SH-SY5Y (cell line): Measurements from ENCODE around the gene CHRDL2.

ENCODE experiments used
- GATA2 ChIP-seq: IDR thresholded peaks from 2 replicates; pipeline ENCODE4 v1.6.1; 2011; ENCODE audit warnings: mild to moderate bottlenecking, low read depth, low read length
- GATA3 ChIP-seq: IDR thresholded peaks from 2 replicates; pipeline ENCODE4 v1.6.1; 2011; ENCODE audit warnings: low read depth, mild to moderate bottlenecking, low read length, moderate library complexity

CHRDL2 gene

DNA sequence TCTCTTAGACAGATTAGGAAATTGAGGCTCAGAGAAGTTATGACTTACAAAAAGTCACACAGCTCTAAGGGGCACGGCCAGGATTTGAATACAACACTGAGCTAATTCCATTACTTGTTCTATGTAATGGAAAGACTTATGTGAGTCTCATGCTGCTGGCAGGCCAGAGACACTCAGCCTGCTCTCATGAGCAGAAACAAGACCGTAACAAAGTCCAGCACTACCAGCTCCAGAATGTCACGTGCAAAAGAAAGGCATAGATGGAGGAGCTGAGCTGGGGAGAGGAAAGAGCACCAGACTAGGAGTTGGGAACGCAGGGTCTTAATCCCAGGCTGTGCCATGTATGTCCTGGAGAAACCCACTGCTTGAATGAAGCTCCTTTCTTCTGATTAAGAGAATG, 1.8 kb downstream of the CHRDL2 start:
- TF ChIP-seq GATA2, result no peak
- TF ChIP-seq GATA3, result no peak

- TF ChIP-seq GATA3, result no peak
- no peak for TF ChIP-seq GATA2
Observed at GRCh38 chr11:74726547-74727182, 4.6 kb downstream of the CHRDL2 start.

DNA sequence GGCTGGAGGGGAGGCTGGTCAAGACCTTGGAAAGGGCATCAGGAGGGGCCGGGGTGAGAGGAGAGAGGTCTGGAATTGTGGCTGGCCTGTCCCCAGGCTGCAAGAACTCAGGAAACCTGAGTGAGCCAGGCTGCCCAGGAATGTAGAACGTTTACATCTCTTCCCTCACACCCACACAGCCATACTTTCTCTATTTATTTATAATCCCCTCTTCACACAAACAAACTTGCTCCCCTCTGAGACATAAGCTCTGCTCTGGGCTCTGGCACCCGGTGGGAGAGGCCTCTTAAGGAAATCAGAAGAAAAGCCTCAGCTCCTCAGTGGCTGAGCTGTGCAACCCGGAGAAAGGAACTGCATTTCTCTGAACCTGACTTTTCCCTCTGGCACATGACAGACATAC, 5.5 kb downstream of the CHRDL2 start:
- TF ChIP-seq GATA2, result no peak
- TF ChIP-seq GATA3, result no peak

DNA sequence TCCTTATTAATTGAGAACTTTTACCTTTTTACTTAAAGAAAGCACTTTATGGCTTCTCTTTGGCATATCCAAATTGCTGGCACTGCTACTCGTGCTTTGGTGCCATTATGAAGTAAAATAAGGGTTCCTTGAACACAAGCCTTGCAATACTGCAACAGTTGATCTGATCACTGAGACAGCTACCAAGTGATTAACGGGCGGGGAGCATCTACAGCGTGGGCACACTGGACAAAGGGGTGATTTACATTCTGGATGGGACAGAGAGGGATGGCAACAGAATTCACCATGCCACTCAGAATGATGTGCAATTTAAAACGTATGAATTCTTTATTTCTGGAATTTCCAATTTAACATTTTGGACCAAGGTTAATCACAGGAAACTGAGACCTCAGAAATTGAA, 7.7 kb downstream of the CHRDL2 start:
- TF ChIP-seq GATA2 (no peak), GATA3 (no peak)

DNA sequence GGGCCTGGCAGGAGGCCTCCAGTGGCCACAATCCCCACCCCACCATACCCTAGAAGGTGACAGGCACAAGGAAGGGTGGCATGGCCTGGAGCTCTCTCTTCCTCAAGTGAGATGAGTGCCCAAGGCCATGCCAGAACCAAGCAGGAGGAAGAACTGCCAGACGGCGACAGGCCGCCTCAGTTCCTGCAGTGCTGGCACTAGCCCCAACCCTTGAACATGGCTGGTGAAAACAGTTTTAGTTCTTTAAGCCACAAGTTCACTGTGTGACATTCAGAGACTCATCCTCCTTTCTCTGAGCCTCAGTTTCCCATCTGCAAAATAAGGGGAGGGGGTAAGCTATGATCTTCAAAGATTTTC, 9.8 kb downstream of the CHRDL2 start:
- no peak for TF ChIP-seq GATA2
- TF ChIP-seq GATA3, result no peak

DNA sequence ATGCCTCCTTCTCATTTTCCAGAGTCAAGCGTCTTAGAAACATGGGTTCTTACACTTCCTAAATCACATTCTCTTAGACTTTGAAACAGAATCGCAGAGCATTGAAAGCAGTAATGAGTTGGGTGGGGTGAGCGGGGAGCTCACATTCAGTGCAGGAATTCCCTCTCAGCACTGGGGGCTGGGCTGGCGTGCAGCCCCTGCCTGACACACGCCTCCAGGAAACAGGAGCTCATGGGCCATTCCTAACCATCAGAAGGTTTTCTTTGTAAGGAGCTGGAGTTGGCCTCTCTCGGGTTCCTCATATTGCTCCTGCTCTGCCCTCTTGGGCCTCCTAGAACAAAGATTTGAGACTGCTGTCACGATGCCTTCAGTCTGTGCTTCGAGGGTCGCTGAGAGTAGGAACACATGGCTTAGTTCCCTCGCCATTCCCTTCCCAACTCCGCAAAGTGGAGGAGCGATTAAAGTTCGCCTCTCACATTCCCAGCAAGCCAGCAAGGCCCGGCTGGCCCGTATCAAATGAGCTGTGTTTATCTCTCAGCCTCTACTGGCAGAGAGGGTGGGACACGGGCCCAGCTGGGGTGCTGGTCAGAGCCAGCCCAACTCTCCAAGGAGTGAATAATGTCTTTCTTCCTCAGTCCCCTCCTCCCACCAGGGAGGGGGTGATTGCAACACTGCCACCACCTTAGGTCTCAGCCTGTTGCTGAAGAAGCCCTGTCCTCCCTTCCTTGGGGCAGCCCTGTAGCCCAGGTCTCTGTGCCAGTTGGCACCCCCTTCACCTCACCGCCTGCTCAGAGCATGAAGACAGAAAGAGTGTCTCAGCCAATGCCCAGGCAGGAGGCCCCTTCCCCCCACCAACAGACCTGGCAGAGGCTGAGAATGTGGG, 10.4 kb downstream of the CHRDL2 start:
- TF ChIP-seq GATA3, result no peak
- TF ChIP-seq GATA2, result no peak

DNA sequence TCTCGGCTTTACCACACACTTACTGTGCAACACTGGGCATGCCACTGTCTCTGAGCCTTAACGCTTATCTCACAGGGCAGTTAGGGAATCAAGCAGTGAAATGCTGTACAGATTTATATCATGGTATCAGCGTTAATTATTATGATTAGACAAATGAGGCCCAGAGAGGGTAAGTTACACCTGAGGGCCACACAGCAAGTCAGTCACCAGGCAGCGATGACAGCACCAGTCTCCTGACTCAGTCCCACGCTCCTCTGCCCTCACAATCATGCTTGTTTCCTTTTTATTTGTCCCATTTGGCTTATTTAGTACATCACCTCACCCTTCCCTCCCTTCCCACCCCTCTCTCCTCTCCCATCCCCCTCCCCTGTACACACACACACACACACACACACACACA, 12.2 kb downstream of the CHRDL2 start:
- TF ChIP-seq GATA2, result no peak
- no peak for TF ChIP-seq GATA3

- TF ChIP-seq GATA3 (no peak), GATA2 (no peak)
Observed at GRCh38 chr11:74717221-74717969, 13.8 kb downstream of the CHRDL2 start.

DNA sequence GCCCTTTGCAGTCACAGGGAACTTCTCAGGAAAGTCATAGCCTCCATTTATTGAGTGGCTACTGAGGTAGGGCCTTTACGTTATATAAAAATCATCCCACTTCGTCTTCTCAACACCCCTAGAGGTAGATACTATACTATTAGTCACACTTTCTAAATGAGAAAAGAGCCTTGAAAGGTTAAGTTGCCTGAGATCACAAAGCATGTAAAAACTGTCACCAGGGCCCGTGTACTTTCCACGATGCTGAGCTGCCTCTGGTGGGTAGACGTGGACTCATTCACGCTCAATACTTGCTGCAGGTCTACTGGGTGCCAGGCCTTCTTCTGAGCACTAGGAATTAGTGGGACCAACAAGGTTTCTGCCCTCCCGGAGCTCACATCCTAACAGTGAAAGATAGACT, 16.3 kb downstream of the CHRDL2 start:
- no peak for TF ChIP-seq GATA2

GRCh38 chr11:74713686-74714085, 17.5 kb downstream of the CHRDL2 start:
- TF ChIP-seq GATA2 (no peak), GATA3 (no peak)

DNA sequence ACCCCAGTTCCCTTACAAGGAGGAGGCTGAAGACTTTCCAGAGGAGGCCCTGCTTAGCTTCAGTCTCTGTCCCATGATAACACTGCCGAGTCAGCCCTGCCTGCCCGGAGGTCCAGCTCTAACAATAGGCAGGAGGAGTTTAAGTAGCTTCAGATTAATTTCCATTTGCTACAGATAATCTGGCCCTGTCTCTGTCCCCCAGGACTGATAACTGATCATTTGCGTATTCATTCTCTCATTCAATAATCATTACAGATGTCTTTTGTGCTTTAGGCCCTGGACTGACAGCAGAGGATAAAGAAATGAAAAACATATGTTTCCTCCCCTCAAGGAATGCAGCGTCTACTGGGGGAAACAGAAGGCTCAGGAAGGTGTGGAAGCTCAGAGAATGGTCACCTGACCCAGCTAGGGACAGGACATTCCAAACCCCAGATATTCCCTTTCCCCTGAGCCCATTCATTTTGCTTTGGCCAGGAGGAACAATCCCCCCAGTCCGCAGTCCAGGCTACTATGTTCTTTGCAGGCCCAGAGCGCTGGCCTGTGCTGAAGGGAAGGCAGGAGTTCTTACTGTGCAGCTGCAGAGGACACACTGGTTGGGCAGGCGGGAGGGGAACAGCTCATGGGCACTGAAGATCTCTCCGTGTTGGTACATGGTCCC, 20.8 kb downstream of the CHRDL2 start:
- TF ChIP-seq GATA2, result peak; percentile 76
- TF ChIP-seq GATA3, result no peak

- TF ChIP-seq GATA3 (no peak), GATA2 (no peak)
Observed at GRCh38 chr11:74709175-74709574, 22.1 kb downstream of the CHRDL2 start.

DNA sequence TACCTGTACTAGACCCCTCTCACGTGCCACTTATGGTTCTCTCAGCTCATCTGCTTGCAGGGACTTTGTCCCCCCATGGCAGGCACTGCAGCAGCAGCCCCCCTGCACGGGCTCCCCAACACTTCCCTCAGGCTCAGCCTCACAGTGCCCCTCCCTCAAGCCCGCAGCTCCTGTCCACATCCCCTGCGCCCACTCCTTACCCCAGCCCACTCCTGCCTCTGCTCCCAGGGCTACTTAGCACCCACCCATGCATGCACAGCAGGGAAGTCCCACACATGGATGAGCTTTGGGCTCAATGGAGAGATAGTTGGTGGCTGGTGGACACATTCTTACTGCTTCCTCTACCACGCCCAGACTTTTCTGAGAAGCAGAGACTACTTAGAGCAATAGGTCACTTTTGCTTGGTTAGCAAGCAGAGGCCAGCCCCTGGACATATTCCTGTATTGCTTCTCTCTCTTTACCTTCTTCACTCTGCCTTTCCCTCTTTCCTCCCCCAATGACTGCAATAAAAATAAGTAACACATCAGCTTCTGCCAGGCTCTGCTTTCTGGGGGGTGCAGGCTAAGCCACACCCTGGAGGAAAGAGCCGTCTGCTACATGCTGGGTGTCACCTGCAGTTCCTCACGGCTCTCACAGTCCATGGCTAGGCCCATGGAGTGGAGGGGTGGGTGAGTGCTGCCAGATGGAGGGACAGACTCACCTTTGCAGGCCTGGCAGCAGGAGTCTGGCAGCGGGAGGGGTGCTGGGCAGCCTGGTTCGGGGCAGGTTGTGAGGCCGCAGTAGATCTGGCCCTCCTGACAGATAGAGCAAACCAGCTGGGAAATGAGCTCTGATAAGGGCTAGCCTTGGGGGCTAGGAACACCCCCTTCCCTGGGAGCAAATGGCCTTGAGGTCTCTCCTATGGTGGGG, 23.4 kb downstream of the CHRDL2 start:
- TF ChIP-seq GATA3 (no peak), GATA2 (no peak)
